NCI-H1417 treated with DMSO at 0.1 percent for 48 hours (cell line): ENCODE measurements around the gene ARHGAP12.
"Not testable (repeated sequence)": the region's sequence is repeated elsewhere in the genome, so short reads cannot be mapped to it uniquely, and the experiment has no call there.

Experiments
- DNase-seq: peaks from one replicate; lab custom pipeline; 2025; lab: John Stamatoyannopoulos, UW

Gene ARHGAP12, protein sequence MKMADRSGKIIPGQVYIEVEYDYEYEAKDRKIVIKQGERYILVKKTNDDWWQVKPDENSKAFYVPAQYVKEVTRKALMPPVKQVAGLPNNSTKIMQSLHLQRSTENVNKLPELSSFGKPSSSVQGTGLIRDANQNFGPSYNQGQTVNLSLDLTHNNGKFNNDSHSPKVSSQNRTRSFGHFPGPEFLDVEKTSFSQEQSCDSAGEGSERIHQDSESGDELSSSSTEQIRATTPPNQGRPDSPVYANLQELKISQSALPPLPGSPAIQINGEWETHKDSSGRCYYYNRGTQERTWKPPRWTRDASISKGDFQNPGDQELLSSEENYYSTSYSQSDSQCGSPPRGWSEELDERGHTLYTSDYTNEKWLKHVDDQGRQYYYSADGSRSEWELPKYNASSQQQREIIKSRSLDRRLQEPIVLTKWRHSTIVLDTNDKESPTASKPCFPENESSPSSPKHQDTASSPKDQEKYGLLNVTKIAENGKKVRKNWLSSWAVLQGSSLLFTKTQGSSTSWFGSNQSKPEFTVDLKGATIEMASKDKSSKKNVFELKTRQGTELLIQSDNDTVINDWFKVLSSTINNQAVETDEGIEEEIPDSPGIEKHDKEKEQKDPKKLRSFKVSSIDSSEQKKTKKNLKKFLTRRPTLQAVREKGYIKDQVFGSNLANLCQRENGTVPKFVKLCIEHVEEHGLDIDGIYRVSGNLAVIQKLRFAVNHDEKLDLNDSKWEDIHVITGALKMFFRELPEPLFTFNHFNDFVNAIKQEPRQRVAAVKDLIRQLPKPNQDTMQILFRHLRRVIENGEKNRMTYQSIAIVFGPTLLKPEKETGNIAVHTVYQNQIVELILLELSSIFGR

DNA sequence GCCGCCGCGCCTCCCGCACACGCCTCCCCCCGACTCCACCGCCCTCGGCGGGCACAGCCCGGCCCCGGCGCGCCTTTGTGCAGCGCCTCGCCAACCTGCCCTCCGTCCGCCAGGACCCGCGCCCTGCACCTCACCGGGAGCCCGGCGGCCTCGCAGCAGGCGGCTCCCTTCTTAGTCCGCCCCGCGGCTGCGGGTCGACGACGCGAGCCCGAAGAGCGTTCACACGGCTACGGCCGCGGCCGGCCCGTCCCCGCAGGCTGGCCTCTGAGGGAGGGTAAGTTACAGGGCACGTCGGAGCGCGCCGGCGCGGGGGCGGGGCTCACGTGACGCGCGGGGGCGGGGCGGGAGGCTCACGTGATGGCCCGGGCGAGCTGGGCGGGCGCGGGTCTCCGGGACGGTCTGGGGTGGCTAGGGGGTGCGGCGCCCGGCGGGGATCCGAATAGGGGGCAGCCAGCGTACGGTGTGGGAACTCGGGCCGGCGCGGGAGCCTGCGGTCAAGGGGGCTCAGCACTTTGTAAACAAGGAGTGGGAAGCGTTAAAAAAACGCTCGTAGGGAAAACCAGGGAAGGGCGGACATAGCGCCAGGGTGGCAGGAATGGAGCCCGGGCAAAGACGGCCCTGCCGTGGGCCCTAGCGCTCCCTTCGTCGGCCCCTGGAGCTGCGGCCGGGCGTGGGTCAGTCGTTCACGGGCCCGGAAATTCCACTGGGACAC is at the start of gene ARHGAP12:
ARHGAP12 (minus strand) TSS at position 283 of the 712 bp plus-strand sequence. CDS start 19,976 bp downstream, outside the sequence.
- DNase-seq: no peak

DNA sequence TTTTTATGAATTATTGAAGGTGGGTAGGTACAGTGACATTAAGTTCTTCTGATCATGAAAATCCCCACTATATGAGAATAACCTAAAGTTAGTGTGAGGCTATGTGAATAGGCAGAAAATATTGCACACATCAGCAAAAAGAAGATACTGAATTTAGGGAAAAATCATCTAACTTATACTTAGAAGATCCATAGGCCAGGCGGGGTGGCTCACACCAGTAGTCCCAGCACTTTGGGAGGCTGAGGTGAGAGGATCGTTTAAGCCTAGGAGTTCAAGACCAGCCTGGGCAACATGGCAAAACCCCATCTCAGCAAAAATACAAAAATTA is 49.5 kb upstream of the ARHGAP12 start:
- no peak for DNase-seq

DNA sequence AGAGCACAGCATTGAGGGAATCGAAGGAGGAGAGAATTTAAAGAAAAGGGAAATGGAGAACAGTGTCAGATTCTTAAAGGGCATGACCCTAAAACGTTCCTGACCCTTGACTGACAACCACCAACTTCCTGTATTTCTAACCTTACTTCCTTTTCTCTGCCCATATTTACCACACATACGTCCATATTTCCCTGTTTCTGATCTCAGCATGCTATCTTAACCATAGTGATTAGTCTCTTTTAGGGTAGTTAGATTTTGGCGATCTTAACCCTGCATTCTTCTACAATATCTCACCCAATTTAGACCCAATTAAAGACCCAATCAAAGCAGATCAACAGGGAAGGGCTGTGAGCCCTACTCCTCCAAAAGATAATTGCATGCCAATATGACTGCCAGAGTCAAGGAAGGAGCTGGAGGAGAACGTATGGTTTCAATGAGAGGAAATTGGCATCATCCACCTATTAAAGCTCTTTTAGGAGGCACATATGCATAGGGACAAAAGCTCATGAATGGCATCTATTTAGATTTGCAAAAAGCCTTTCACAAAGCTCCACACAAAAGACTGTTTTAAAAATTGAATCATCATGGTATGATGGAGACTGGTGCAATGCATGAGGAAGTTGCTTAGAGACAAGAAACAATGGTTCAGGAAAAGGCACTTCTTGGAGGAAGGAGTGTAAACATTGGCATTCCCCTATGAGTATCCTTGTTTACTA is 49.0 kb upstream of the ARHGAP12 start:
- no peak for DNase-seq

DNA sequence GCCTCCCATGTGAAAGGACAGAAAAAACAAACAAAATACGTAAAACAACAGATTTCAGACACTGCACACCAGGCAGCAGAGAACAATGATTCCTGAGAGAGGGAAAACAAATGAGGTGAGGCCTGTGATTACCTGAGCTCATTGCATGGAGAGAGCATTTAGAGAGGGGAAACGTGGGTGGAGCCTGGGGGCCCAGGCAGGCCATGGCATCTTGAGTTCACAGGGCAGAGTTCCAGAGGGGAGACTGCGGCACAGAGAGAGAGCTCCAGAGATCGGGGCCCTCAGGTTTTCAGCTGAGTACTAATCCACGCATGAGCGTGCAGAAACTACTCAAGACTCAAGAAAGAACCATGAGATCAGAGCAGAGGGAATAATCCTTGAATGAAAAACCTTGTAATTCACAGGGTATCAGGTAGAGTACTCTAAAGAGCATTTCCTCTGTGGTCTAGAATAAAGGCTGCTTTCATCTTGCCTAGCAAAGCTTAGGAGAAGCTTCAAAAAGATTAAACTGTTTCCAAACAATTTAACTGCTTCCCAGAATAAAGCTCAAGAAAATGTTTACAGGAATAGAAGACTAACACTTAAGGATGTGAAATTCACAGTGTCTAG is 46.6 kb upstream of the ARHGAP12 start:
- no peak for DNase-seq

DNA sequence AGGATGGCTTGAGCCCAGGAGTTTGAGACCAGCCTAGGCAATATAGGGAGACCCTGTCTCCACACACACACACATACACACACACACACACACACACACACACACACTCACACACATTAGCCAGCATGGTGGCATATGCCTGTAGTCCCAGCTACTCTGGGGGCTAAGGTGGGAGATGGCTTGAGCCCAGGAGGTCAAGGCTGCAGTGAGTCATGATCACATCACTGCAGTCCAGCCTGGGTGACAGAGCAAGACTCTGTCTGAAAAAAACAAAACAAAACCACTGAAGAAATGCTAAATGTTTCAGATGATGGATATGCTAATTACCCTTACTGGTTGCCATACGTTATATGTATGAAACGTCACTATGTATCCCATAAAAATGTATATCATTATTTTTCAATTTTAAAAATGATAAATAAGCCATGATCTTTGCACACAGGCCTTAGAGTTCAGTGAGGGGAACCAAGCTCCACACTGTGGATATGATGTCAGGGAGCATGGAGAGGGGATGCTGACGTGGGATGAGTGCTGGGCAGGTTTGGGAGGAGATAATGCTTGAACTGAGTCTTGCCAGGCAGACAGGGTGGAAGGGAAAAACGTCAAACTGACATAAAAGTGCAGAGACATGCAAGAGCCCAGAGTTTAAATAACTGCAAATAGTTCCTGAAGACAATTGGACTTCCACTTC is 45.9 kb upstream of the ARHGAP12 start:
- DNase-seq: no peak

DNA sequence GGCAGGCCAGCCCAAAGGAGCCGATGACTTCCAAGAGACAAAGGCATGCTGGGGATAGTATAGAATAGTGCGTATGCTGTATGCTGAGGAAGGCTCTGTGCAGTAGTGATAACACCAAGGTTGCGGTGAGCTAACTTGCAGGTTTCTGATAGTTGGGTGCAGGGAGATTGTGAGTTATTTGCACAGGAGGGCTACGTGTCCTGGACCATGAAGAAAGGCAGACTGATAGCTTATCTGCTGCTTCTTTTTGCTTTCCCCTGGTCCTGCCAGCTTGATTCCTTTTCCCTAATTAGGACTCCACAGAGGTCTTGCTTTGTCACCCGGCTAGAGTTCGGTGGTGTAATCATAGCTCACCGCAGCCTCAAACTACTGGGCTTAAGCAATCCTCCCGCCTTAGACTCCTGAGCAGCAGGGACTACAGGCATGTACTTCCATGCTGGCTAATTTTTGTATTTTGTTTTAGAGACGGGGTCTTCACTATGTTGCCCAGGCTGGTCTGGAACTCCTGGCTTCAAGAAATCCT is 43.9 kb upstream of the ARHGAP12 start:
- DNase-seq: no peak

DNA sequence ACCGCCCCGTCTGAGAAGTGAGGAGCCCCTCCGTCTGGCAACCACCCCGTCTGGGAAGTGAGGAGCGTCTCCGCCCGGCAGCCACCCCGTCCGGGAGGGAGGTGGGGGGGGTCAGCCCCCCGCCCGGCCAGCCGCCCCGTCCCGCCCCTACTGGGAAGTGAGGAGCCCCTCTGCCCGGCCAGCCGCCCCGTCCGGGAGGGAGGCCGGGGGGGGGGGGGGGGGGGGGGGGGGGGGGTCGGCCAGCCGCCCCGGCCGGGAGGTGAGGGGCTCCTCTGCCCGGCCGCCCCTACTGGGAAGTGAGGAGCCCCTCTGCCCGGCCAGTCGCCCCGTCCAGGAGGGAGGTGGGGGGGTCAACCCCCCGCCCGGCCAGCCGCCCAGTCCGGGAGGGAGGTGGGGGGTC is 41.2 kb upstream of the ARHGAP12 start:
- not testable (repeated sequence) for DNase-seq

DNA sequence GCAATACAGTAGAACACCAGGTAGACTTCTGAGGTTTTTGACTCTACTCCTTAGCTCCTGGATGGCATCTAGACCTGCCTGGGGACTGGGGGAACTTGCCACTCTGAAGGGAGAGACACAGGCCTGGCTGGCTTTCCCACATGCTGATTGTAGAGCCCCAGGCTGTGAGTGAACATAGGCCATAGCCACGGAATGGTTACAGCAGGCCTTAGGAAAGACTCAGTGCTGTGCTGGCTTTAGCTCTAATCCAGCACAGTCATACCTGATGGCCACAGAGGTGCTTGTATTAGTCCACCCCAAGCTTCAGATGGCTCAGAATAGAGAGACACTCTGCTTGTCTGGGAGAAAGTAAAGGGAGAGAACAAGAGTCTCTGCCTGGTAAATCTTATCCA is 35.0 kb upstream of the ARHGAP12 start:
- DNase-seq: no peak

DNA sequence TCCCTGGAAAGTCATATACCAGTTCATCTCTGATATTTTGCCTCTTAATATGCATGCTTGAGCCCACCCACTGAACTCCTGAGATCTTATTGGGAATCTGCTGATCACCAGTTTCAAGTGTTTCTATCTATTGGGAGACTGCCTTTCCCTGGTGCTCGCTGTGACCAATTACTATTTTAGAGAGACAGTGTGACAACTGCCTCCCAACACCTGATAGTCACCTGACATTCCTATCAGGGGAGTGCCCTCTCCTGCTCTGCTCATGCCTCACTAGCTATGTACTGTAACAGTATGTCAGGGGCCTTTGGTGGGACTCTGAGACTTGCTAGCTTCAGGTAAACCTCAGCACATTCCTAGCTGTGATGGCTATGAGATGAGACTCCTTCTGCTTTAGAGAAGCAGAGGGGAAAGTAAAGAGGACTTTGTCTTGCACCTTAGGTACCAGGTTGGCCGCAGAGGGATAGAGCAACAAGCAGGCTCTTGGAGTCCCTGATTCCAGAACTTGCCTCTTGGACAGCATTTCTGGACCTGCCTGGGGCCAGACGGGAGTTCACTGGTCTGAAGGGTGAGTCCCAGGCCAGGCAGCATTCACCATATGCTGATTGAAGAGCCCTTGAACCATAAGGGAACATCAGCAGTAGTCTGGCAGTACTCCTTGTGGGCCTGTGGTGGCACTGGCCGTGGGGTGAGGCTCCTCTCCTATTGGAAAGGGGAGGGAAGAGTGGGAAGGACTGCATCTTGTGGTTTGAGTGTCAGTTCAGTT is 34.4 kb upstream of the ARHGAP12 start:
- DNase-seq: no peak

DNA sequence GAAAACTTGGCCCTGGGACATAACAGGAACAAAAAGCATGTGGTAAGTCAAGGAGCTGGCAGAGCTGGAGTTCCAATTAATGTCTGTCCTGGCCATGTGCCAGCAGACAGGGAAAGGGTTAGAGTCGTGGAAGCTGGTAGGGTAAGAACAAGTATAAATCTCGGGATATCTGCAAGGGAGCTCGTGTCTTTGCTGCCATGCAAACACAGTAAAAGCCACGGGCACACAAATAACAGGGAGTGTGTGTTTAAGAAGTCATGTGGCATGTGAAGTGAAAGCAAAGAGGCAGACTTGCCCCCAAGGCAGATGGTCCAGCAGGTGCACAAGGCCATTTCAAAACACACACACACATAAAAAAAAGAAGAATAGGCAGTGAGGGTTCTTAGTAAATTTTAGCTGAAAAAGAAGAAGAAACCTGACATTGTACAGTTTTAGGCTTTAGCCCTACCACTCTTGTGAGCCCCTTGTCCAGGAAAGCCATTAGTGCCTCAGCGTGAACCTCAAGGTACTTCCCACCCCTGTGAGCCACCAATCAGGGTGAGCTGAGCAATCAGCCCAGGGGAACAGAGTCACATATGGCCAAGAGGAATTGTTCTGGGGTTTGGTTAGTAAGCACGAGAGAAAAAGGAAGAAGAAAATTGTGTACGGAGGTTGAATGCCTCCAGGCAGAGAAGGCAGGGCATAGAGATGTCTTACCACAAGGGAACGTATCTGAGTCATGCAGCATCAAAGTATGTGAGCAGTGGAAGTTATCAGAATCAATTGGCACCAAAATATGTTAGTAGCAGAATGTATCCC is 32.8 kb upstream of the ARHGAP12 start:
- DNase-seq: no peak

DNA sequence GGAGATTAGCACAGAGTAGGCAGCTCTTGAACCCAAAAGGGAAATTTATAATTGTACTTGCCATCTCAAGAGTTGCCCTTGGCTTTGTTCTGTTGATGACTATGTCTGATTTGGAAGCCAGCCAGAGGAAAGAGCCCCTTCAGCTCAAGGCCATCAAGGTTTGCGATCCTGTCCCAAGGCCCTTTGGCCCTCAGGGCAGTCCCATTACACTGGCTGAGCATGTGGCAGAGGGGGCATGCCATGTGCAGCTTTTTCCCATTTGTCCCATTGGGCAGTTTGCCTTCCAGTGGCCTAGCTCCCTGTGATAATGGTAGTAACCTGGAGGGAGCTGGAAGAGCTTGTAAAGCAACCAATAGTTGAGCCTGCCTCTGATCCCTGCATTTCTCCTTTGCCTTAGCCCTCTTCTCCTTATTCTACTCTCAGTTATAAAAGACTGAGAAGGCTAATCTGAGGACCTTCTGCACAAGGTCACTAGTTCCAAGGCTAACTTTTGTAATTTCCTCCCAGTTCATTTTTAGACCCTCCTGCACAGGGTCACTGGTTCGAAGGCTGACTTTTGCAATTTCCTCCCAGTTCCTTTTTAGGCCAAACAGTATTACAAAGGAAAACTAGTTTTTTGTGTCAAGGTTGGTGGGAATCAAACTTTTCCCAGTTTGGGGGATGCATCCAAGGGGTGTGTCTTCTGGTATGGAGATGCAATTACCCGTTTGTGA is 31.0 kb upstream of the ARHGAP12 start:
- no peak for DNase-seq

DNA sequence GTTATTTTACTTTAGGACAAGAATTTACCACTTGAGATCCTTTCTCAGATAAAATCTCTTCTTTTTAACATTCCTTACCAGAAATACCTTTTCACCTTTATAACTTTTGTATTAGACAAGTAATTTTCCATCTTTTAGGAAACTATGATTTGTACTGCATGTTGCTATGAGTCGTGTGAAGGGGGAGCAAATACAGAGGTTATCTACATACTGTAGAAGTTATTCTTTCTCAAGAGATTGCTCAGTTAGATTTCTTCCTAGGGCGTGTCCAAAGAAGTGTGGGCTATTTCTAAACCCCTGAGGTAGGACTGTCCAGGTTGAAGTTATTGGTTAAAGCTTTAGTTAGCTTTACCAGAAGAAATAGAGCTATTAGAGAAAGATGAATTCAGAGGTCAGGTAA is 30.2 kb upstream of the ARHGAP12 start:
- no peak for DNase-seq

DNA sequence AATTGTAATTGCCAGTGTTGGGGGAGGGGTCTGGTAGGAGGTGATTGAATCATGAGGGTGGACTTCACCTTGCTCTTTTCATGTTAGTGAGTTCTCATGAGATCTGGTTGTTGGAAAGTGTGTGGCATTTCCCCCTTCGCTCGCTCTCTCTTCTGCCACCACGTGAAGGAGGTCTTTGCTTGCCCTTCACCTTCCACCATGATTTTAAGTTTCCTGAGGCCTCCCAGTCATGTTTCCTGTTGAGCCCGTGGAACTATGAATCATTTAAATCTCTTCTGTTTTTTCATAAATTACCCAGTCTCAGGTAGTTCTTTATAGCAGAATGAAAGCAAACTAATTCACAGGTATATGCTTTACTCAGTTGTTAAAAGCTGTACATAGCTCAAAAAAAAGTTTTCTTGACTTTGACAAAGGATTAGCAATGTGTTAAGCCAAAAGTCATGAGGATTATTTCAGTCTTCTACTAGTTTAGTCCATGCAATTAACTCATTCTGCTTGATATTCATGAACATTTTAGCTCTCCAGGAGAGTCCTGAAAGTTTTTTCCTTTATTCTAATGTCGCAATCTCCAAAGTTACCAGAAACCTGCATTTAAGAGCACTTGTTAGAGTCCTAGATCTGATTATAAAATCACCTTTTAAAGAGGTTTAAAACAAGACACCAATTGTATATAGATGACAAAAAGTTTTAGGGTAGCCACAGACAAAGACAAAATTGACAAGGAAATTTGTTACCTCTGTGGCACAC is 27.7 kb upstream of the ARHGAP12 start:
- DNase-seq: no peak

DNA sequence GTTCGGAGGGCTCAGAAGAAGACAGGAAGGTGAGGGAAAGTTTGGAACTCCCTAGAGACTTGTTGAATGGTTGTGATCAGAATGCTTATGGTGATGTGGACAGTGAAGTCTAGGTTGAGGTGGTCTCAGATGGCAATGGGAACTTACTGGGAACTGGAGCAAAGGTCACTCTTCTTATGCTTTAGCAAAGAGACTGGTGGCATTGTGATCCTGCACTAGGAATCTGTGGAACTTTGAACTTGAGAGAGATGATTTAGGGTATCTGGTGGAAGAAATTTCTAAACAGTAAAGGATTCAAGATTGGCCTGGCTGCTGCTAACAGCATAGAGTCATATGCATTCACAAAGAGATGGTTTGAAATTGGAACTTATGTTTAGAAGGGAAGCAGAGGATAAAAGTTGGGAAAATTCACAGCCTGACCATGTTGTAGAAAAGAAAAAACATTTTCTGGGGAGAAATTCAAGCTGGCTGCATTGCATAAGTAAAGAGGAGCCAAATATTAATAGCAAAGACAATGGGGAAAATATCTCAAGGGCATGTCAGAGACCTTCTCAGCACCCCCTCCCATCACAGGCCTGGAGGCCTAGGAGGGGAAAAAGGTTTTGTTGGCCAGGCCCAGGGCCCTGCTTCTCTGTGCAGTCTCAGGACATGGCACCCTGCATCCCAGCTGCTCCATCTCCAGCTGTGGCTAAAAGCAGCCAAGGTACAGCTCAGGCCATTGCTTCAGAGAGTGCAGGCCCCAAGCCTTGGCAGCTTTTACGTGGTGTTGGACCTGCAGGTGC is 26.0 kb upstream of the ARHGAP12 start:
- DNase-seq: no peak

DNA sequence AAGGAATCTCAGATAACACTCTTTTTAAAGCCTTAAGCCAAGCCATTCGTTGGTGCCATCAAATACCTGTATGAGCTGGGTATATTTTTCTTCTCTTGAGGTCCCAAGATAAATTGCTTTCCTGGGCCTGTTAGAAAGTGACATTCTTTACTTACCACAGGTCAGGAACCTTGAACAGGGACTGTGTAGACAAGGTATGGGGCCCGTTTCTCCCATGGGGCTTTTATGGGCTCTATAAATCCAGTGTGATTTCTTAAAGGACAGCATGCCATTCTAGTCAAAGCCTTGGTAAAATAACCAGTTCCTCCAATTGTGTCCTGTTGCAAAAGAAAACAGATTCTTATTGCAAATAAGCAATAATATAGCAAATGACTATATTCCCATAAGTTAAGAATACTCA is 24.8 kb upstream of the ARHGAP12 start:
- DNase-seq: no peak

DNA sequence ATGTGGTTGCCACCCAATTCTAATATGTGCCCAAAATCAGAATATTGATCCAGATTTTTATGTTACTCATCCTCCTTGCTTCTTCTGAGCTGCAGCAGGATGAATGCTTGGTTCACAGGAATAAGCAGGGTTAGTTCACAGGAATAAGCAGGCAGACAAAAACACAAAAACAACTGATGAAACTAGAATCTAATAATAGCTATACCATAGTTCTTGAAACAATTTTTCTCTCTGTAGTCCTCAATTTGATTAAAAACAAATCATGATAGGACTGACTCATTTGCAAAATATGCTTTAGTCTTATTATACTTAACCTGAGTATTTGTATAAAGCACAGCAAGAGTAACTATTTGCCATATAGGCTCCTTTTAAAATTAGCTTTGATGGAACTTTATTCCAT is 24.4 kb upstream of the ARHGAP12 start:
- no peak for DNase-seq

DNA sequence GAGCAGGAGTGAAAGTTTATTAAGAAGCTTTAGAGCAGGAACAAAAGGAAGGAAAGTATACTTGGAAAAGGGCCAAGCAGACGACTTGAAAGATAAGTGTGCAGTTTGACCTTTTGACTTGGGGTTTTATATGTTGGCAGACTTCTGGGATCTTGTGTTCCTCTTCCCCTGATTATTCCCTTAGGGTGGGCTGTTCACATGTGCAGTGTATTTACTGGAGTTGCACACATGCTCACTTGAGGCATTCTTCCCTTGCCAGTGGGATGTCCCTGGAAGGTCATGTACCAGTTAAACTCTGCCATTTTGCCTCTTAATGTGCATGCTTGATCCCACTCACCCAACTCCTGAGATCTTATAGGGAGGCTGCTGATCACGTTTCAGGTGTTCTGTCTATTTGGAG is 23.4 kb upstream of the ARHGAP12 start:
- no peak for DNase-seq
